ENCODE measurements around the gene MMP27.

The MMP27 gene

GRCh38 chr11:102655547-102655946 is 50.0 kb downstream of the MMP27 start:
- H3K4me1 ChIP-seq (ENCODE audit: control insufficient read depth in 1 of 2, insufficient read depth in 2 of 2, low read length in 2 of 2), result no peaks in the 10 kb centered on the region
- no peaks in the 10 kb centered on the region for H3K36me3 ChIP-seq (ENCODE audit: control insufficient read depth in 1 of 2, insufficient read depth in 2 of 2, low read length in 2 of 2)
- H3K4me3 ChIP-seq (ENCODE audit: low read depth in 1 of 2, low read length in 2 of 2), result no peak overlapping the region
- H3K27me3 ChIP-seq (ENCODE audit: low read depth, low read length), result no peaks in the 10 kb centered on the region
- H3K9me3 ChIP-seq (ENCODE audit: control insufficient read depth in 1 of 2, low read length in 2 of 2), result no peaks in the 10 kb centered on the region
- no peak overlapping the region for H3K27ac ChIP-seq (ENCODE audit: low read length)

GRCh38 chr11:102654761-102655160 is 50.8 kb downstream of the MMP27 start:
- Histone ChIP-seq H3K27ac (ENCODE audit: low read length) (no peak overlapping the region), H3K36me3 (ENCODE audit: control insufficient read depth in 1 of 2, insufficient read depth in 2 of 2, low read length in 2 of 2) (no peaks in the 10 kb centered on the region), H3K4me3 (ENCODE audit: low read depth in 1 of 2, low read length in 2 of 2) (no peak overlapping the region), H3K4me1 (ENCODE audit: control insufficient read depth in 1 of 2, insufficient read depth in 2 of 2, low read length in 2 of 2) (no peaks in the 10 kb centered on the region), H3K9me3 (ENCODE audit: control insufficient read depth in 1 of 2, low read length in 2 of 2) (no peaks in the 10 kb centered on the region), H3K27me3 (ENCODE audit: low read depth, low read length) (no peaks in the 10 kb centered on the region)

- Histone ChIP-seq H3K4me1 (ENCODE audit: control insufficient read depth in 1 of 2, insufficient read depth in 2 of 2, low read length in 2 of 2) (no peaks in the 10 kb centered on the region), H3K9me3 (ENCODE audit: control insufficient read depth in 1 of 2, low read length in 2 of 2) (no peaks in the 10 kb centered on the region), H3K27ac (ENCODE audit: low read length) (no peak overlapping the region), H3K36me3 (ENCODE audit: control insufficient read depth in 1 of 2, insufficient read depth in 2 of 2, low read length in 2 of 2) (no peaks in the 10 kb centered on the region), H3K4me3 (ENCODE audit: low read depth in 1 of 2, low read length in 2 of 2) (no peak overlapping the region), H3K27me3 (ENCODE audit: low read depth, low read length) (no peaks in the 10 kb centered on the region)
Measured at GRCh38 chr11:102653744-102654291, 51.8 kb downstream of the MMP27 start.

GRCh38 chr11:102647430-102647829 is 58.1 kb downstream of the MMP27 start:
- H3K36me3 ChIP-seq (ENCODE audit: control insufficient read depth in 1 of 2, insufficient read depth in 2 of 2, low read length in 2 of 2), result no peaks in the 10 kb centered on the region
- H3K4me3 ChIP-seq (ENCODE audit: low read depth in 1 of 2, low read length in 2 of 2), result no peak overlapping the region
- no peaks in the 10 kb centered on the region for H3K9me3 ChIP-seq (ENCODE audit: control insufficient read depth in 1 of 2, low read length in 2 of 2)
- no peak overlapping the region for H3K27ac ChIP-seq (ENCODE audit: low read length)
- H3K27me3 ChIP-seq (ENCODE audit: low read depth, low read length), result no peaks in the 10 kb centered on the region
- H3K4me1 ChIP-seq (ENCODE audit: control insufficient read depth in 1 of 2, insufficient read depth in 2 of 2, low read length in 2 of 2), result no peaks in the 10 kb centered on the region

GRCh38 chr11:102643941-102644340 is 61.6 kb downstream of the MMP27 start:
- no peaks in the 10 kb centered on the region for H3K9me3 ChIP-seq (ENCODE audit: control insufficient read depth in 1 of 2, low read length in 2 of 2)
- no peaks in the 10 kb centered on the region for H3K36me3 ChIP-seq (ENCODE audit: control insufficient read depth in 1 of 2, insufficient read depth in 2 of 2, low read length in 2 of 2)
- no peak overlapping the region for H3K27ac ChIP-seq (ENCODE audit: low read length)
- H3K4me1 ChIP-seq (ENCODE audit: control insufficient read depth in 1 of 2, insufficient read depth in 2 of 2, low read length in 2 of 2), result no peaks in the 10 kb centered on the region
- no peaks in the 10 kb centered on the region for H3K27me3 ChIP-seq (ENCODE audit: low read depth, low read length)
- H3K4me3 ChIP-seq (ENCODE audit: low read depth in 1 of 2, low read length in 2 of 2), result no peak overlapping the region

All from muscle layer of duodenum (tissue), 2 donors.